HL-60/S4 (cell line): ENCODE data around the gene SCARF2.

ENCODE experiments used
- in situ Hi-C: fragments of 300-500 bp; cut with MboI; formaldehyde crosslinking; loops from 2 replicates; pipeline ENCODE4 v1.14.3; 2022; ENCODE audit warnings: low sequenced_read_pairs

SCARF2 gene

GRCh38 chr22:20441631-20442484 is 4.2 kb upstream of the SCARF2 start:
- in situ Hi-C loops = no loop called here

- in situ Hi-C loops = no loop called here
These were observed 3.3 kb upstream of the SCARF2 start for GRCh38 chr22:20440637-20441591.

GRCh38 chr22:20439928-20440575 is 2.4 kb upstream of the SCARF2 start:
- in situ Hi-C loops = no loop called here

DNA sequence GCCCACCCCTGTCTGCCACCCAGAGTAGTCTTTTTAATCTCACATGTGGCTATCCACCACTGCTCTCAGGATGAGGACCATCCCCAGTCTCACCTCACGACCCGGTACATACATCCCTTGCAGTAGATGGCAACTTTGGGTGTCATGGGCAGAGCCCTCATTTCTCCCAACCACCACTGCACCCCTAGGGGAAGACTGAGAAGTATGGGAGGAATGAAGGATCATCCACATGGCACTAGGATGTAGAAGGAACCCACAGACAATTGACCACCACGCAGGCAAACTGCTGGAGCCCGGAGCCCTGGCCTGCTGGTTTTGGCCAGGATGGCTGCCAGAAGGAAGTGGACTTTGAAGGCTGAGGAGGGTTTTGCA is 1.9 kb upstream of the SCARF2 start:
- in situ Hi-C loops = no loop called here

GRCh38 chr22:20438678-20439492 is 1.3 kb upstream of the SCARF2 start:
- in situ Hi-C loops = no loop called here

- in situ Hi-C loops = no loop called here
These were observed 727 bp upstream of the SCARF2 start for GRCh38 chr22:20438427-20438677.

DNA sequence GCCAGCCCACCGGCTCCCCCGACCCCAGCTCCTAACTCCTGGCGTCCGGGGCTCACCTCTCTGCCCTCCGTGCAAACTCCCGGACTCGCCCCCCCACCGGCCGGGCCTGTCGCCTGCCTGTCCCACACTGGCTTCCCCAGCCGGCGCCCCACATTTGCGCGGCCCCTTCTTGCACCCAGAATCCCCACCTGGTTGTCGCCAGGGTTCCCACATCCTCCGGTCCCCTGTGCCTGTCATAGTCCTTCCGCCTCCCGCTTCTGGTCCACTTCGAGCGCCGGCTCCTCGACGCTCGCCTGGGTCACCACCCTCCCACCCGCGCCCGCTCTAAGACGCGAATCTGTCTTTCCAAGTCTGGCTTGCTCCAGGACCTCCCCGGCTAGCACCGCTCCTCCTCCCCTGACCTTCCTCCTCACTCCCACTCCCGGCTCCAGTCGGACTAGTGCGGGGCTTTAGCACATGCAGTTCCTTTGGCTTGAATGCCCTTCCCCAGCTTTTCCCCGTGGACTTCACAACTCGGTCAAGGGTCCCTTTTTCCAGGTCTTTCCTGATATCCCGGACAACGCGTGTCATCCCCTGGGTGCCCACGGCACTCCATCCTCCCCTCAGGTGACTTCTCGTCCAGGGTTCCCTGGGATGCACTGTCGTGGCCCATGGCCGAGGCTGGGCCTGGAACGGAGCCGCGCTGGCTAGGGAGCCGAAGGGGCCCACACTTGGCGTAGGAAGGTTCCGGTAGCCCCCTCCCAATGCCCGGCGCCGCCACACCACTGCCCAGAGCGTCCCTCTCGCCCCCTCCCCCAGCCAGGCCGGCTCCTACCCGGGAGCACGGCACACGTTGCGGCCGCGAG is 635 bp downstream of the SCARF2 start:
- in situ Hi-C loops = no loop called here

- in situ Hi-C loops = no loop called here
These were observed 1.3 kb downstream of the SCARF2 start for GRCh38 chr22:20436307-20436767.

- in situ Hi-C loops = no loop called here
These were observed 2.0 kb downstream of the SCARF2 start for GRCh38 chr22:20435436-20436306.

DNA sequence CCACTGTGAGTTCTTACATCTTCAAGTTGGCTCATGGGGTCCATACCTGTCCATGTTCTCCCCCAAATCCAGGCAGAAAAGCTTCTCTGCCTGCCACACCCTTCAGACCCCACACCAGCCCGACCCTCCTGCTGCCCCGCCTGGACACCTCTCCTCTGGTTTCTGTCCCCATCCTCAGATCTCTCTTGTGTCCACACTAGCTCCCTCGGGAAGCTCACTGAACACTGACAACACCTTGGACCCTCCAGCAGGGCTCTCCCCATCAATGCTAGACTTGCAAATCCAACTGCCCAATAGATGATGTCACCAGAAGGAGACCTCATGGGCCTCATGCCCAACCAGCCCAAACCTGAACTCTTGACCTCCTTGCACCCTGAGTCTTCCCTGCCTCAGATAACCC is 2.9 kb downstream of the SCARF2 start:
- in situ Hi-C loops = no loop called here

DNA sequence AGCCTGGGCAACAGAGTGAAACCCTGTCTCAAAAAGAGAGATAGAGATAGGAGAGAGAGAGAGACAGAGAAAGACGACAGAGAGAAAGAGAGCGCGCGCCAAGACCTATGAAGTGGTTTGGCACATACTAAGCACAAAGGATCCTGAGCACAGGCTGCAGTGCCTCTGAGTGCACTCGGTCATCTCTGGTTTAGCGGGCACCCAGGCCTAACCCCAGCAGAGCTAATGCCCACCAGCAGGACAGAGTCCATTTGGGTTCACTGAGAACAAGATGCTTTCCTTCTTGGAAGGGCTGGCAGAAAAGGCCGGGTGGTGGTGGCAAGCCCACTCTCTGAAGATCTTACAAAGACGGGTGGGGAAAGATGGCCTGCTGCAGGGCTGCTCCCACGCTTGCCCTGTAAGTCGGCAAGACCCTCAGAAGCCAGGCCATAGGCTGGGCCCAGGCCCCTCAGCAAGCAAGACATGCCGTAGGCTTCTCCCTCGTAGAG is 3.3 kb downstream of the SCARF2 start:
- in situ Hi-C loops = no loop called here

DNA sequence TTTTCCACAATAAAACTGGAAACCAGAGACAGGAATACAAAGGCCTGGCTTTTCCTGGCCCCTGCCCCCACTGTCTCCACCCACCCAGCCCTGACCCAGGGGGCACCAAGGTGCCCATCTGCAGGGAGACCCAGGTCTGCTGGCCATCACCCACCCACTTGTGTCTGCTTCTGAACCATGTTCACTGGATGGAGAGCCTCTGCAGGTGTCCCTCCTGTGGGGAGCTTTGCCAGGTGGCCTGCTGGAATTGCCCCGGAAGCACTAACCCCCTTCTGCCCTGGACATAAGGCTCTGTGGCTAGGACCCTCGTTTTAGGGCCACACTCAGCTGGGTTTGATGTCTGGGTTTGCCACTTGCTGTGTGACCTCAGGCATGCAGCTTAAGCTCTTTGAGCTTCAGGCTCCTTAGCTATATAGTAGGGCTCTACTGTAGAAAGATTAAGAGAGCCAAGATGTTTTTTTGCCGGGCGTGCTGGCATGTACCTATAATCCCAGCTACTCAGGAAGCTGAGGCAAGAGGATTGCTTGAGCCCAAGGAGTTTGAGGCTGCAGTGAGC is 3.9 kb downstream of the SCARF2 start:
- in situ Hi-C loops = no loop called here

DNA sequence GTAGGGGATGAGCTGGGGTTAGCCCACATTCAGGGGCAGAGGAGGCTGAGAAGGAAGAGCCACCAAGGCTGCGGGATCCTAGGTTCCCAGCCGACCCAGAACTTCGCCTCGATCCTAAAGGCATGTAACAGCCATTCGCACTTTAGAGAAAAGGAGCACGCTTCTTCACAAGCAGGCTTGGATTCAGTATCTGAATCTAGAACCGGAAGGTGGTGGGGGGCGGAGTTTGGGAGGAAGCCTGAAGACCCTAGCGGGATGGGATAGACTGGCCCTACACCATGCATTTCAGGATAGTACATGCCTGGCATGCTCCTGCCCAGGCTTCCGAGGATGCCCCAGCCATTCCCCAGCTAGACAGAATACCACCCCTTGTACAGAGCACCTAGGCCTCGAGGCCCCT is 4.4 kb downstream of the SCARF2 start:
- in situ Hi-C loops = no loop called here

DNA sequence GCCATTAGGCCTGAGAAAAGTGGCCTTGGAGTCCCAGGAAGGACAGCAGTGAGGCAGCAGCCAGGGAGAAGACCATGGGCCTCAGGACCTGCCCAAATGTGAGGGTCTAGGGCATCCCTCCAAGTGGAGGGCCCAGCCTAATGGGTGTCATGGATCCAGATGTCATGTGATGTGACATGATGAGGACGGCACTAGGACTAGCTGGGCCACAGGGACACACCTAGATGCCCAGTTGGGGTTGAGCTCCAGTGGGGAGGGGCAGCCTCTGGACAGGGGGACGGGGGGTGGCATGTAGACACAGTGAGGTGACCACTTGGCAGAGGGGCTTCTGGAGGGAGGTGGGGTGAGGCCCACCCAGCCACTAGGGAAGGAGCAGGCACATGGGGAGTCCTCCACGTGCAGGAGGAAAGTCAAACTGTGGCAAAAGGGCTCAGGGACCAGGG is 5.4 kb downstream of the SCARF2 start:
- in situ Hi-C loops = no loop called here

DNA sequence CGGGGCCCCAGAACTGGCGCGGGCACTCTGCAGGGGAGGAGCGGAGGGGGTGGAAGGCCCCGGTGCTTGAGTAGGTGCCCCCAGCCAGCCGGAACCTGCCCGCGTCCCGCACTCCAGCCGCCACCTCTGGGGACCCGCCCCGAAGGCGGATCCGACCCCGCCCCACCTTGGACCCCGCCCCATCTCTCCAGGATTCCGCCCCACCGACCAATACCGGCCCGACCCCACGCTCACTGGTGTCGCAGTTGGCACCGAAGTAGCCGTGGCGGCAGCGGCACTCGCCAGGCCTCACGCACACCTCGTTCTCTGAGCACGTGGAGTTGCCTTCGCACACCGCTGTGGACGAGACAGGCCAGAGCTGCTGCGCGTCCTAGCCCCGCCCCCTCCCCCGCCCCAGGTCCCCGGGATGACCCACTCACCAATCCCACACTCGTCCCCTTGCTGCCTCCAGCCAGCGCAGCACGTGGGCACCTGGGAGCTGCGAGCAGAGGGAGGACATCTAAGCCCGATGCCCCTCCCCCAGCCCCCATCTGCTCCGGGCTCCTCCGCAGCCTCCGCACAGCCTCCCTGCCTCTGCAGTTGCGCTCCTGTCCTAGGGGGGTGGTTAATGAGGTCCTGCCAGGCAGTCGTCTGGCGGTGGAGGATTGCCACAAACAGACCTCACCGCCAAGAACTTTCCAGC is 6.0 kb downstream of the SCARF2 start:
- in situ Hi-C loops = no loop called here

GRCh38 chr22:20430720-20431510 is 6.7 kb downstream of the SCARF2 start:
- in situ Hi-C loops = no loop called here
